Ishikawa (cell line): ENCODE results near the gene LHX1.

Experiments
- CEBPB ChIP-seq: IDR thresholded peaks from 2 replicates; pipeline ENCODE4 v1.6.1; 2012
- CREB1 ChIP-seq: IDR thresholded peaks from 2 replicates; pipeline ENCODE4 v1.6.1; 2012; ENCODE audit warnings: low read depth
- EGR1 ChIP-seq: IDR thresholded peaks from 2 replicates; pipeline ENCODE4 v1.6.1; 2012
- EP300 ChIP-seq: IDR thresholded peaks from 2 replicates; pipeline ENCODE4 v1.6.1; 2012; ENCODE audit warnings: borderline replicate concordance
- FOXM1 ChIP-seq: IDR thresholded peaks from 2 replicates; pipeline ENCODE4 v1.6.1; 2012; ENCODE audit warnings: low read depth, borderline replicate concordance
- NFIC ChIP-seq: IDR thresholded peaks from 2 replicates; pipeline ENCODE4 v1.6.1; 2012
- RAD21 ChIP-seq: IDR thresholded peaks from 2 replicates; pipeline ENCODE4 v1.6.1; 2012; ENCODE audit warnings: low read depth
- TAF1 ChIP-seq: IDR thresholded peaks from 2 replicates; pipeline ENCODE4 v1.6.1; 2012; ENCODE audit warnings: low read depth, mild to moderate bottlenecking
- TCF12 ChIP-seq: IDR thresholded peaks from 2 replicates; pipeline ENCODE4 v1.6.1; 2012; ENCODE audit warnings: low read depth
- TEAD4 ChIP-seq: IDR thresholded peaks from 2 replicates; pipeline ENCODE4 v1.6.1; 2012
- YY1 ChIP-seq: IDR thresholded peaks from 2 replicates; pipeline ENCODE4 v1.6.1; 2012; ENCODE audit warnings: low read depth
- ZBTB7A ChIP-seq: IDR thresholded peaks from 2 replicates; pipeline ENCODE4 v1.6.1; 2012; ENCODE audit warnings: low read depth
- TF ChIP-seq, protein P1 (sequence below): IDR thresholded peaks from 2 replicates; pipeline ENCODE4 v1.6.1; 2012; ENCODE audit warnings: low read depth, mild to moderate bottlenecking
- TF ChIP-seq, protein P2 (sequence below): IDR thresholded peaks from 2 replicates; pipeline ENCODE4 v1.6.1; 2012
- TF ChIP-seq, protein P3 (sequence below): IDR thresholded peaks from 2 replicates; pipeline ENCODE4 v1.6.1; 2012

The LHX1 gene

DNA sequence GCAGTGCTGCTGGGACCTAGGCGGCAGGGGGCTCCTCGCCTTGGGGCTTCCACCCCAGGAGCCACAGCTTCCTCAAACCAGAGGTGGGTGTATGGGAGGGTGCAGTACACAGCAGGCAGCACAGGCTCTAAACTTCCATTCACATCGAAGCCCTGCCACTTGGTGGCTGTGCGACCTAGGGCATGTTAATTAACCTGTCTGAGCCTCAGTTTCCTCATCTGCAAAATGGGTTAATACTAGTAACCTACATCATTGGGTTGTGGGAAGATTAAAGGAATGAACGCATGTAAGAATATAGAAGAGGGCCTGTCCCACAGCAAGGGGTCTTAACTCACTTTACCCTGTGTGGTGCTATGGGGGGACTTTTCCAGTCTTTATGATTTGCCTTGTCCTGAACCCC is 26.8 kb upstream of the LHX1 start:
- no peak for TF ChIP-seq CEBPB
- TF ChIP-seq EP300: no peak
- TF ChIP-seq, protein P1, sequence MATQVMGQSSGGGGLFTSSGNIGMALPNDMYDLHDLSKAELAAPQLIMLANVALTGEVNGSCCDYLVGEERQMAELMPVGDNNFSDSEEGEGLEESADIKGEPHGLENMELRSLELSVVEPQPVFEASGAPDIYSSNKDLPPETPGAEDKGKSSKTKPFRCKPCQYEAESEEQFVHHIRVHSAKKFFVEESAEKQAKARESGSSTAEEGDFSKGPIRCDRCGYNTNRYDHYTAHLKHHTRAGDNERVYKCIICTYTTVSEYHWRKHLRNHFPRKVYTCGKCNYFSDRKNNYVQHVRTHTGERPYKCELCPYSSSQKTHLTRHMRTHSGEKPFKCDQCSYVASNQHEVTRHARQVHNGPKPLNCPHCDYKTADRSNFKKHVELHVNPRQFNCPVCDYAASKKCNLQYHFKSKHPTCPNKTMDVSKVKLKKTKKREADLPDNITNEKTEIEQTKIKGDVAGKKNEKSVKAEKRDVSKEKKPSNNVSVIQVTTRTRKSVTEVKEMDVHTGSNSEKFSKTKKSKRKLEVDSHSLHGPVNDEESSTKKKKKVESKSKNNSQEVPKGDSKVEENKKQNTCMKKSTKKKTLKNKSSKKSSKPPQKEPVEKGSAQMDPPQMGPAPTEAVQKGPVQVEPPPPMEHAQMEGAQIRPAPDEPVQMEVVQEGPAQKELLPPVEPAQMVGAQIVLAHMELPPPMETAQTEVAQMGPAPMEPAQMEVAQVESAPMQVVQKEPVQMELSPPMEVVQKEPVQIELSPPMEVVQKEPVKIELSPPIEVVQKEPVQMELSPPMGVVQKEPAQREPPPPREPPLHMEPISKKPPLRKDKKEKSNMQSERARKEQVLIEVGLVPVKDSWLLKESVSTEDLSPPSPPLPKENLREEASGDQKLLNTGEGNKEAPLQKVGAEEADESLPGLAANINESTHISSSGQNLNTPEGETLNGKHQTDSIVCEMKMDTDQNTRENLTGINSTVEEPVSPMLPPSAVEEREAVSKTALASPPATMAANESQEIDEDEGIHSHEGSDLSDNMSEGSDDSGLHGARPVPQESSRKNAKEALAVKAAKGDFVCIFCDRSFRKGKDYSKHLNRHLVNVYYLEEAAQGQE: no peak
- TF ChIP-seq TAF1: no peak
- TF ChIP-seq TCF12: no peak
- no peak for TF ChIP-seq FOXM1

DNA sequence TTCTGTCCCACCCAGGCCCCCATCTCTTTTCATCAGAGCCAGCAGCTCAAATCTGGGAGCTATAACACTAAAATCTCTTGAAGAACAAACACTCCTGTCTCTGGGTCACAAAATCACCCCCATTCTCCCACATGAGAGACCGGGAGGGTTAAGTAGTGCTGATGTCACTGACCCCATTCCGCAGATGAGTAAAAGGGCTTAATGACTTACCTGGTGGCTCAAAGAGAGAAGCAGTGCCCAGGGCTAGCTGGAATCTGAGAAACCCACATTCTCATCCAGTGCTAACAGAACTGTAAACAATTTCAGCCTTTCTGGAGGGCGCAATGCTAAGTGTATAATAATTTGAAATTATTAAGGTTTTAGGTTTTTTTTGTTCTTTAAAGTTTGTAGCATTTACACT is 26.3 kb upstream of the LHX1 start:
- TF ChIP-seq NFIC: no peak
- TF ChIP-seq, protein P2, sequence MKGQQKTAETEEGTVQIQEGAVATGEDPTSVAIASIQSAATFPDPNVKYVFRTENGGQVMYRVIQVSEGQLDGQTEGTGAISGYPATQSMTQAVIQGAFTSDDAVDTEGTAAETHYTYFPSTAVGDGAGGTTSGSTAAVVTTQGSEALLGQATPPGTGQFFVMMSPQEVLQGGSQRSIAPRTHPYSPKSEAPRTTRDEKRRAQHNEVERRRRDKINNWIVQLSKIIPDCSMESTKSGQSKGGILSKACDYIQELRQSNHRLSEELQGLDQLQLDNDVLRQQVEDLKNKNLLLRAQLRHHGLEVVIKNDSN: no peak
- TF ChIP-seq CEBPB: no peak
- TF ChIP-seq, protein P3, sequence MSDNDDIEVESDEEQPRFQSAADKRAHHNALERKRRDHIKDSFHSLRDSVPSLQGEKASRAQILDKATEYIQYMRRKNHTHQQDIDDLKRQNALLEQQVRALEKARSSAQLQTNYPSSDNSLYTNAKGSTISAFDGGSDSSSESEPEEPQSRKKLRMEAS: no peak
- no peak for TF ChIP-seq FOXM1
- TF ChIP-seq CREB1: no peak
- no peak for TF ChIP-seq EGR1
- TF ChIP-seq ZBTB7A: no peak

DNA sequence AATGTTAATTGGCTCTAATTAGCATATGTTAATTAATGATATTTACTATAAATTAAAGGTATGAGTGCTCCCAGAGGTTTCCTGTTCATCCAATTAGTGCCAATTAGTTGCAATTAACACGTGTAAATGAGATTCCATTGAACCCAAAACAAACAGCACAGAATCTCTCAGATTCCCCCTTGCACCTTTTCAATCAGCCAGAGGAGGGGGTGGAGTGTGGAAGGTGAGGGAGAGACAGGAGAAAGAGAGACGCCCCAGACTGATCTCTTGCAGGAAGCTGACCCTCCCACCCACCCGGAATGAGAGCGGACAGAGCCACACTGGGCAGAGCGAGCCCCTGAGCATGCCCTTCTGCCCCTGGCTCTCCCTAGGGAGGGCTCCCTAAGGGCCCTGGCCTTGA is 24.1 kb upstream of the LHX1 start:
- TF ChIP-seq RAD21: no peak
- TF ChIP-seq FOXM1: no peak
- TF ChIP-seq EP300: no peak
- no peak for TF ChIP-seq TEAD4
- no peak for TF ChIP-seq YY1
- TF ChIP-seq, protein P3: no peak
- no peak for TF ChIP-seq CEBPB
- TF ChIP-seq TCF12: no peak
- no peak for TF ChIP-seq EGR1
- TF ChIP-seq, protein P1: no peak
- no peak for TF ChIP-seq NFIC
- no peak for TF ChIP-seq ZBTB7A
- no peak for TF ChIP-seq TAF1

DNA sequence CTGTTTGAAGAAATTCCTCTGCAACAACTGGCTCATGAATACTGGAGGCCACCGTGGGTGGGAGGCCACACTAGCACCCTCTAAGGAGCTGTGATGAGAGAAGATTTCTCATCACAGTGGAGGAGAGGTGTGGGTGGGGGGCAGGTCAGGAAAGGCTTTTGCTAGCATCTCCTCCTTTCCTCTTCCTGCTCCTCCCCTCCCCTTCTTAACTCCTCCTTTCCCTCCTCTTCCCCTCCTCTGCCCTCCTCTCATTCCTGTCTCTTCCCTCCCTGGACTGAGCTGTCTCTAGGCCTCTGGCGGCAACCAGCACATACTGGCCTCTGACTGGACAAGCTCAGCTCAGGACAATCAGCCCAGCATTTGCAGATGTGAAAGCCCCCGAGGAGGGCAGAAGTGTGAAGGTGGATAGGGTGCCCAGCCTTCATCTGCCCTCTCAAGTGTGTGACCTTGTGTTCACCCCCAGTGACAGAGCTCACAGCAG is 19.0 kb upstream of the LHX1 start:
- TF ChIP-seq, protein P3: no peak
- TF ChIP-seq FOXM1: no peak
- no peak for TF ChIP-seq TAF1
- TF ChIP-seq YY1: no peak
- TF ChIP-seq EGR1: no peak
- TF ChIP-seq CEBPB: no peak
- no peak for TF ChIP-seq TCF12
- no peak for TF ChIP-seq RAD21
- TF ChIP-seq ZBTB7A: no peak
- no peak for TF ChIP-seq NFIC
- TF ChIP-seq CREB1: no peak
- TF ChIP-seq TEAD4: no peak
- TF ChIP-seq, protein P1: no peak
- TF ChIP-seq EP300: no peak
- TF ChIP-seq, protein P2: no peak

DNA sequence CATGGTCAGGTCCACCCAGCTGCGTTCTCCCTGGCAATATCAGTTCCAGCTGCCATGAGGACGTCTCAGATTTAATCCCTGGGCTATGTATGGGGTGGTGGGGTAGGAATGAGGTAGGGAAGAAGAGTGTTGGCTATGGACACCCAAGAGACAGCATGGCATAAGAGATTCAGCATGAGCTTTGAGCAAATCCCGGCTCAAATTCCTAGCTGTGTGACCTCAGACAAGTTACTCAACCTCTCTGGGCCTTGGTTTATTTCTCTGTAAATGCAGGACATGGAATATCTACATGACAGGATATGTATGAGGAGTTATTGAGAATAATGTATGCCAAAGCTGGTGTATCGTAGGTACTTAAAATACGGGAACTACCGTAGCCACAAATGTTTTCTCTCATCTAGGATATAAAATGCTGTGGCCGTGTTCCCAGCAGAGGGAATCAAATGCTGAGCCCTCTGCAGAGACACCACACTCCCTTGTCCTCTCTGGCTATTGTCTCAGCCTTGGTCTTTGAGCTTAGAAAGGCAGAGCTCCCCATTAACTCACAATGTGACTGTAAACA is 17.8 kb upstream of the LHX1 start:
- TF ChIP-seq NFIC: no peak
- TF ChIP-seq ZBTB7A: no peak
- no peak for TF ChIP-seq YY1
- no peak for TF ChIP-seq RAD21
- no peak for TF ChIP-seq EGR1
- no peak for TF ChIP-seq TEAD4
- no peak for TF ChIP-seq CREB1
